ENCODE results near the gene TIMP2. TPM values are rescaled to one million over a fixed set of nuclear protein-coding genes. Genes with fewer than 3 reads are reported as not detected.

TIMP2 gene
- total and polyA plus RNA-seq, 2 donors (not counting 3 experiments of a cell fraction or from before 2014, with no cell fraction given), result 138 to 318 TPM

GRCh38 chr17:78884148-78884825 is 40.9 kb downstream of the TIMP2 start:
- H3K27ac ChIP-seq (ENCODE audit: insufficient read depth, low read depth, low read length), result peak overlapping the region; percentile 85
- TF ChIP-seq, protein P1, sequence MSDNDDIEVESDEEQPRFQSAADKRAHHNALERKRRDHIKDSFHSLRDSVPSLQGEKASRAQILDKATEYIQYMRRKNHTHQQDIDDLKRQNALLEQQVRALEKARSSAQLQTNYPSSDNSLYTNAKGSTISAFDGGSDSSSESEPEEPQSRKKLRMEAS (IDR thresholded peaks at IDR 0.05; ENCODE audit: insufficient read depth, insufficient read length), result no peak
- no peak for TF ChIP-seq GATA2 (IDR thresholded peaks at IDR 0.05; ENCODE audit: insufficient read depth, insufficient read length, low read depth, low read length)
- no peak for TF ChIP-seq JUN (IDR thresholded peaks at IDR 0.05; ENCODE audit: borderline replicate concordance, insufficient read depth, insufficient read length, low read depth)
- TF ChIP-seq, protein P2, sequence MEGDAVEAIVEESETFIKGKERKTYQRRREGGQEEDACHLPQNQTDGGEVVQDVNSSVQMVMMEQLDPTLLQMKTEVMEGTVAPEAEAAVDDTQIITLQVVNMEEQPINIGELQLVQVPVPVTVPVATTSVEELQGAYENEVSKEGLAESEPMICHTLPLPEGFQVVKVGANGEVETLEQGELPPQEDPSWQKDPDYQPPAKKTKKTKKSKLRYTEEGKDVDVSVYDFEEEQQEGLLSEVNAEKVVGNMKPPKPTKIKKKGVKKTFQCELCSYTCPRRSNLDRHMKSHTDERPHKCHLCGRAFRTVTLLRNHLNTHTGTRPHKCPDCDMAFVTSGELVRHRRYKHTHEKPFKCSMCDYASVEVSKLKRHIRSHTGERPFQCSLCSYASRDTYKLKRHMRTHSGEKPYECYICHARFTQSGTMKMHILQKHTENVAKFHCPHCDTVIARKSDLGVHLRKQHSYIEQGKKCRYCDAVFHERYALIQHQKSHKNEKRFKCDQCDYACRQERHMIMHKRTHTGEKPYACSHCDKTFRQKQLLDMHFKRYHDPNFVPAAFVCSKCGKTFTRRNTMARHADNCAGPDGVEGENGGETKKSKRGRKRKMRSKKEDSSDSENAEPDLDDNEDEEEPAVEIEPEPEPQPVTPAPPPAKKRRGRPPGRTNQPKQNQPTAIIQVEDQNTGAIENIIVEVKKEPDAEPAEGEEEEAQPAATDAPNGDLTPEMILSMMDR (IDR thresholded peaks at IDR 0.05; ENCODE audit: extremely low read depth in 1 of 2, insufficient read depth in 1 of 2, low read depth in 1 of 2, low read length in 2 of 2), result no peak
- TF ChIP-seq POLR2AphosphoS5 (IDR thresholded peaks at IDR 0.05; ENCODE audit: insufficient read depth, low read depth, low read length), result no peak
- no peak for TF ChIP-seq FOS (IDR thresholded peaks at IDR 0.05; ENCODE audit: borderline replicate concordance, insufficient read depth, low read length)
- no peak for TF ChIP-seq MYC (IDR thresholded peaks at IDR 0.05; ENCODE audit: low read depth, low read length)
- H3K27me3 ChIP-seq (ENCODE audit: control insufficient read depth in 2 of 2, insufficient read depth in 2 of 2, low read length in 2 of 2), result no peaks in the 10 kb centered on the region
- H3K4me3 ChIP-seq (replicated peaks in 1 of 3; ENCODE audit: insufficient read depth in 1 of 3, low read depth in 1 of 3, low read length in 3 of 3), result no peak overlapping the region
- ChIA-PET CTCF (interaction anchor here (1.0 to 4.0 kb wide), 8 partner anchors 10 to 87 kb away, joined by 3 to 41 read pairs (median 8); no protein-coding TSS in a partner anchor), POLR2A (interaction anchor here (1.2 kb wide), 1 partner anchor 50 kb away, joined by 4 read pairs; no protein-coding TSS in a partner anchor)
- H3K4me1 ChIP-seq (ENCODE audit: control insufficient read depth, extremely low read depth, insufficient read depth, low read length), result peaks cover 36% of the 10 kb centered on the region
- peak overlapping the region; percentile 29 for H3K9ac ChIP-seq (replicated peaks; ENCODE audit: extremely low read depth, insufficient read depth, low read length)
- DNase-seq (ENCODE audit: low read depth, low spot score), result no peak
- FAIRE-seq, result no peak
- BruUV-seq (replicated peaks), result TSS peak; percentile 6
- H4K20me1 ChIP-seq (replicated peaks; ENCODE audit: control insufficient read depth, extremely low read depth, insufficient read depth, low read length), result no peaks in the 10 kb centered on the region
- H3K9me3 ChIP-seq (replicated peaks; ENCODE audit: control insufficient read depth, insufficient read depth, low read length), result no peaks in the 10 kb centered on the region
- H3K36me3 ChIP-seq (ENCODE audit: control insufficient read depth in 2 of 2, extremely low read depth in 1 of 2, insufficient read depth in 2 of 2, low read length in 2 of 2), result peaks cover 0 to 2% of the 10 kb centered on the region in 2 experiments
- no peaks in the 10 kb centered on the region for H3K9me1 ChIP-seq (replicated peaks; ENCODE audit: control insufficient read depth, extremely low read depth, insufficient read depth, low read length)
- intact Hi-C loops (cut with micrococcal nuclease), result no loop called here
- peaks cover 20% of the 10 kb centered on the region for H3K79me2 ChIP-seq (ENCODE audit: control insufficient read depth, insufficient read depth, low read length)
- H3K4me2 ChIP-seq (ENCODE audit: insufficient read depth, low read length), result peak overlapping the region; percentile 10
- dilution Hi-C loops (cut with MboI; ENCODE audit: extremely low pct_ligation_motif_present, low sequenced_read_pairs), result no loop called here
- H2AFZ ChIP-seq (ENCODE audit: low read depth, low read length), result no peak overlapping the region
